ENCODE measurements around the gene CEL.

- TF ChIP-seq CTCF (conservative IDR thresholded peaks at IDR 0.05 in 1 of 2, IDR thresholded peaks at IDR 0.05 in 1 of 2; ENCODE audit: low read depth in 1 of 2, low read length in 2 of 2) (no peak), EZH2 (IDR thresholded peaks at IDR 0.05; ENCODE audit: low read length, missing control alignments) (no peak)
Observed at GRCh38 chr9:133065070-133065388, 3.2 kb downstream of the CEL start.

Measured in fibroblast of lung (primary cell).